Choroid plexus epithelial cell (primary cell): ENCODE data around the gene PEPD.
A peak's percentile ranks its signal among the peaks of the same experiment; 100 is the strongest.

Experiments
- DNase-seq: peaks from one replicate; pipeline ENCODE4 v3.0.0-alpha.2; 2010; ENCODE audit warnings: low read depth
- H3K4me3 ChIP-seq: 2 replicates; pipeline ENCODE4 v1.5.1; 2011; ENCODE audit warnings: low read depth, mild to moderate bottlenecking, control low read depth, low read length, moderate library complexity
- TF ChIP-seq, protein P1 (sequence below): conservative IDR thresholded peaks from 2 replicates; pipeline ENCODE4 v1.5.1; 2011; ENCODE audit warnings: low read depth, mild to moderate bottlenecking, control low read depth, inconsistent platforms, low read length, moderate library complexity

The PEPD gene

DNA sequence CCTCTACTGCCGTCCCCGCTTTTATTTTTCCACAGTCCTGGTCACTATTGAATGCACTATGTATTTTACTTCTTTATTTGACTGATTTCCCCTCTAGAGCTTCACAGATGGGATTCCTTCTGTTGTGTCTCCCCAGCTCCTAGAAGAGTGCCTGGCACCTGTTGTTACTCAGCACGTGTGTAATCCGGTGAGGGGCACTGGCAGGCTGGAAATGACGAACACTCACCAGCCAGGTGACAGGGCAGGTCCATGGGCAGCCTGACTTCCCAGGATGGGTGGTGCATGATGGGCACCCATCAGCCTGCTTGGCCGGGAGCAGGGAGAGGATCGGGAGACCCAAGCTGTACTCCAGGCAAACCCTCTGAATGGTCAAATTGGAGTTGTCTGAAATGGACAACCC lies 80.9 kb downstream of the PEPD start:
- DNase-seq, result no peak
- TF ChIP-seq, protein P1, sequence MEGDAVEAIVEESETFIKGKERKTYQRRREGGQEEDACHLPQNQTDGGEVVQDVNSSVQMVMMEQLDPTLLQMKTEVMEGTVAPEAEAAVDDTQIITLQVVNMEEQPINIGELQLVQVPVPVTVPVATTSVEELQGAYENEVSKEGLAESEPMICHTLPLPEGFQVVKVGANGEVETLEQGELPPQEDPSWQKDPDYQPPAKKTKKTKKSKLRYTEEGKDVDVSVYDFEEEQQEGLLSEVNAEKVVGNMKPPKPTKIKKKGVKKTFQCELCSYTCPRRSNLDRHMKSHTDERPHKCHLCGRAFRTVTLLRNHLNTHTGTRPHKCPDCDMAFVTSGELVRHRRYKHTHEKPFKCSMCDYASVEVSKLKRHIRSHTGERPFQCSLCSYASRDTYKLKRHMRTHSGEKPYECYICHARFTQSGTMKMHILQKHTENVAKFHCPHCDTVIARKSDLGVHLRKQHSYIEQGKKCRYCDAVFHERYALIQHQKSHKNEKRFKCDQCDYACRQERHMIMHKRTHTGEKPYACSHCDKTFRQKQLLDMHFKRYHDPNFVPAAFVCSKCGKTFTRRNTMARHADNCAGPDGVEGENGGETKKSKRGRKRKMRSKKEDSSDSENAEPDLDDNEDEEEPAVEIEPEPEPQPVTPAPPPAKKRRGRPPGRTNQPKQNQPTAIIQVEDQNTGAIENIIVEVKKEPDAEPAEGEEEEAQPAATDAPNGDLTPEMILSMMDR, result no peak
- no peak overlapping the region for H3K4me3 ChIP-seq

DNA sequence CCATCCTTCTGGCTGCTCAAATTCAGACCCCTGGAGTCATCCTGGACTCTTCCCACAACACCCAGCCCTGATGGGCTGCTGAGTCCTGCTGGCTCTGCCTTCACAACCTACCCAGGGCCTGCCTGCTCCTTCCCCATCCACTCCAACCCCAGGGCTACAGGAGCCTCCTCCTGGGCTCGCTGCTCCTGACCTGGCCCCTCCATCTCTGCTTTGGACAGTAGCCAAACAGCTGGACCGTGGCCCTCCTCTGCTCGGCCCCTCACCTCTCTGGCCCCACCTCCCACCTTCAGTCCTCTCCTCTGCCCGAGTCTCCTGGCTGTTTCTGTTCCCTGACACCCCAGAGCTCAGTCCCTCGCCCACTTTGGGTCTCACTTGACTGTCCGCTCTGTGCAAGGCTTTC lies 81.3 kb downstream of the PEPD start:
- H3K4me3 ChIP-seq, result no peak overlapping the region

DNA sequence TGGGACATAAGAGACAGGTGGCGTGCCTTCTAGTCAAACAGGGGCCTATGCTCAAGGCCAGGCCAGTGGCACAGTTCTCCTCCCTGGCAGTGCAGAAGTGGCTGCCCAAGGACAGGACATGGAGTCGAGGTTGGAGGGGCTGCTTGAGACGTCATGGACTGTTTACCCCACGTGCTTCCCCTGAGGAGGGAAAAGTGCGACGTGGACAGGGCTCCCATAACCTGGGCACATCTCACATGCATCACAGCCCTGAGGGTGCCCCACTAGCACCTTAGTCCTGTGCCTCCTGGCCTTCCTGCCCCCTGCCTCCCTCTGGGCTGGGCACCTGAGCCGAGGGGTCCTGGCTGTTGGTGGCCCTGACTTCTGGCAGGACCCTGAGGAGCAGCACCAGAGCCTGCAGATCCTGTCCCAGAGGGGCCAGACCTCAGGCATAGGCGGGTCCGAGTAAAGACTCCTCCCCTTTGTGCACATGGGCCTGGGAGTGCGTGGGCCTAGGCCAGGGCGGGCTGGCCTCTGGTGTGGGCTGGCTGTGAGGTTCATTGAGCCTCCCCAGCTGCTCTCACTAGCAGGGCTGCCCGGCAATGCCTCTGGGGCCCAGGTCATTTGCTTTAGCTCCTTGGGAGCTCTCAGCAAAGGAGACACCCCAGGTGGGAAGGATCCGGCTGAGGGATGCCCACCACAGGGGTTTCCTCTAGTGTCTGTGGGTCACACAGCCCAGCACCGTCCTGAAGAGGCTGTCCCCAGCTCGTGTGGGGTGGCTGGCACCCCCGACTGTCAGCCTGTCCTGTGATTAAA lies 82.4 kb downstream of the PEPD start:
- H3K4me3 ChIP-seq, result no peak overlapping the region
- no peak for DNase-seq
- TF ChIP-seq, protein P1, result no peak

More for the DNA sequence above, 81.3 kb downstream of the PEPD start:
- TF ChIP-seq, protein P1, result no peak
- DNase-seq, result no peak

DNA sequence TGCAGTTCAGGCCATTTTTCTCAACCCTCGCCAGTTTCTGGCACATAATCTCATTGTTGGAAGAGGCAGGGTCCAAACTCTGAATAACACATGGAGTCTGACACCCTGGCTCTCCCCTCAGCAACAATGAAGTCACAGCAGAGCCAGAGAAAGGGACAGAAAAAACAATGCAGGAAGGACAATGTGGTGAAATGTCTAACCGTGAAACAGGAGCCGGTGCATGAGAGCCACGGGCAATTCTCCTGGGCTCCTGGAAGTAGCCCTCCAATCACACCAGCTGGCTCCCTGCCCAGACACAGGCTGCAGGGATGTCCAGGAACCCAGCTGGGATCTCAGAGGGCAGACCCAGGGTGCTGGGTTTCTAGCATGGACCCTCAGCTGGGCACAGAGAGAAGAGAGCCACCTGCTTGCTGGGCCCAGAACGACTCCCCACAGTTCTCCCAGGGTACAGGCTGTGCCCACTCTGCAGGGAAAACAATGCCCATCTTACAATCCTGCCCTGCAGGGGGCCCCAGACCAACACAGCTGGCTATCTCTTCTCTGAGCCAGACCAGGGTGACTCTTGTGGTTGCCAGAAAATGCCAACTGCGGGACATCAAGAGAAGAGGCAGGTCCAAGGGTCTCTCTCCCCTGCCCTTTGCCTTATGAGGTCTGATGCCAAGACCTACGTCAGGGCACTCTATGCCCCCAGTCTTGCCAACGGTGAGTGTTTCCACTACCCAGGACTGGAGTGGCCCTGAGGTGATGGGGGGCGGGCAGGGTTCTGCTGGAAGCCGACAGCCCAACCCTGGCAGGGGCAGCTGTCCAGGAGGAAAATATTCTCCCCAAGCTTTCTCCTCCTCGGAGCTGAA lies 83.5 kb downstream of the PEPD start:
- DNase-seq, result peak; percentile 22
- TF ChIP-seq, protein P1, result no peak
- no peak overlapping the region for H3K4me3 ChIP-seq

DNA sequence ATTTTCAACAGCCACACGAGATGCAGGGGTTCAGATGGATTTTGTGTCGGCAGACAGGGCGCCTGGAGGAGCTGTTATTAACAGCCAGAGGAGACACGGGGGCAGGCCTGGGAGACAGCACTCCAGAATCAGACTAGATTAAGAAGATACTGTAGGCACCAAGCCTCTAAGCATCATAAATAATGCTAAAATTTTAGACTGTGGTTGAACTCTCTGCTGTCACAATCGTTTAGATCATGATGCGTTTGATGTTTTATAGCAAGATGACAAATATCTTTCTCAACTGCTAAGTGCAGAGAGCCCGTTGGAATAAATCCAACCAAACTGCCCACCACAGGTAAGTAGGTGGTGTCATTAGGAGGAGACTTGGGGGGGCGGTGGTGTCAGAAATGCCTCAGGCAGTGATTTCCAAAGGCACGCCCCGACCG lies 84.2 kb downstream of the PEPD start:
- TF ChIP-seq, protein P1, result no peak
- no peak for DNase-seq
- no peak overlapping the region for H3K4me3 ChIP-seq

DNA sequence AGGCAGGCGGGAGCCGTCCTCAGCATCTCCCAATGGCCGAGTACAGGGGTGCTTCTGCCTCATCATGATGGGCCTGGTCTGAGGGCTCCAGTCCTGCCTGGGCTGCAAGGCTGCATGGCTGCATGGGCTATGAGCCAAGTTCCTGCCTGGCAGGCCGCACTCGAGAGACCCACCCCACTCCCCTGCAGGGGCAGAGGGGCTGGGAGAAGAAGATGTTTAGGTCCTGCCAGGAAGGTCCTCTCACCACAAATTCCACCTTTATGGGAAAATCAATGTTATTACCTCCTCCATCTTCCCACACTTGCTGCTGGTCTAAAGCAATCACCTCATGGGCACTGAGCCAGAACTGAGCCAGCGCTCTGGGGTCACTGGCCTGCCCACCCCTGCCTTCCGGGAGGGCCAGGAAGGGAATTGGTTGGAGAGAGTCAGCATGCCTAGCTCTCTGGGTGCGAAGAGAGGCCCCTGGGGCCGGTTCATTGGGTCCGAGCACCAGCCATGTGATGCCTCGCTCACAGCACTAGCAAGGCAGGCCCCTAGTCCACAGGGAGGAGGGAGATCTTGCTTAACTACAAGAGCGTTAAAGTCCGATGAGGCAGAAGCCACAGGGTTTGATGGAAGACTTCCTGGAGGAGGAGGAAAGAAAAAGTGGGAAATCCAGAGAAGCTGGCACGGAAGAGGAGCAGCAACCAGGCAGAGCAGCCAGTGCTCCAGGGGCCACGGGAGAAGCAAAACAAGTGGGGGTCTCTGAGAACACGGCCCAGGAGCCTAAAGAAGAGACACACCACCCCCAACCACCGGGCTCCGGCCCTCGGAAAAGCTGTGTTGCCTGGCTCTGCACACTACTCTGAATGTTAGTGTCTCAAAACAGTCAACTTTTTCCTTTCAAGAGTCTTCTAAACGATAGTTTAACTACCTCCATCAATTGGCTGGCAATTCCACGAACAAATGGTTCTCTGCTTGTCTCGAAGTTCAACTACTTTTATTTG lies 84.9 kb downstream of the PEPD start:
- DNase-seq, result no peak
- H3K4me3 ChIP-seq, result no peak overlapping the region
- TF ChIP-seq, protein P1, result no peak
